ENCODE measurements around the gene SLAMF7. TPM values are rescaled to one million over a fixed set of nuclear protein-coding genes. Genes with fewer than 3 reads are reported as not detected.

The SLAMF7 gene
- total RNA-seq, 2 donors from 2014 or later = 70.9 to 112 TPM

DNA sequence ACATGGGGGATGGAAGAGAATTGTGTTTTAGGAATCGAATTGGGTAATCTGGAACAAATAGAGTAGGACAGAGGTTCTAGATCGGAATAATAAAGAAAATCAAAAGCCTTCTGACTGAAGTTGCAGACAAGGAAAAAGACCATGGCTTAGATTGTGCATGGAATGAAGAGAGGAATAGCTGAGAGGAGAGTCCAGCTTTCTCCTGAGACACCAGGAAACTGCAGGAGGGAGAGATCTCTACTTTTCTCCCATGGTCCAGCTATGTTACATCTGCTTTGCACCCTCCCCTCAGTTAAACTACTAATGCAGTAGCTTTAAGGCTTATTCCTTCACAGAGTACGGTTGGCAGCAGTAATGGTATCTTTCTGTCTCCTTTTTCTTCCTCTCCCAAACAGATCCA, 13.4 kb downstream of the SLAMF7 start:
- DNase-seq (ENCODE audit: low spot score in 2 of 2) (no peak), ATAC-seq (no peak)
- peak overlapping the region; percentile 66 to 84 for H3K27ac Mint-ChIP-seq
- peaks cover 52 to 78% of the 10 kb centered on the region in 2 donors for H3K36me3 Mint-ChIP-seq
- H3K9me3 Mint-ChIP-seq = peaks cover 8 to 19% of the 10 kb centered on the region in 2 donors

DNA sequence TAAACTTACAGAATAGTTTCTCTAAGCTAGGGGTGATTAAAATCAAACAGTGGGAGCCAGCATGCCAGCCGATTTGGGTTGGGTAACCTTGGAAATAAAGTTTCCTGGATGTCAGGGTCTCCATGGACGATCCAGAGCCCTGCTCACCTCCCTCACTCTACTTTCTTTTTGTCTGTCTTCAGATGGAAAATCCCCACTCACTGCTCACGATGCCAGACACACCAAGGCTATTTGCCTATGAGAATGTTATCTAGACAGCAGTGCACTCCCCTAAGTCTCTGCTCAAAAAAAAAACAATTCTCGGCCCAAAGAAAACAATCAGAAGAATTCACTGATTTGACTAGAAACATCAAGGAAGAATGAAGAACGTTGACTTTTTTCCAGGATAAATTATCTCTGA, 13.9 kb downstream of the SLAMF7 start:
- peaks cover 8 to 19% of the 10 kb centered on the region in 2 donors for H3K9me3 Mint-ChIP-seq
- H3K27ac Mint-ChIP-seq = peak overlapping the region in 1 of 2 donors; percentile 66
- ATAC-seq = no peak
- DNase-seq (ENCODE audit: low spot score in 2 of 2) = no peak
- peaks cover 49 to 78% of the 10 kb centered on the region in 2 donors for H3K36me3 Mint-ChIP-seq

DNA sequence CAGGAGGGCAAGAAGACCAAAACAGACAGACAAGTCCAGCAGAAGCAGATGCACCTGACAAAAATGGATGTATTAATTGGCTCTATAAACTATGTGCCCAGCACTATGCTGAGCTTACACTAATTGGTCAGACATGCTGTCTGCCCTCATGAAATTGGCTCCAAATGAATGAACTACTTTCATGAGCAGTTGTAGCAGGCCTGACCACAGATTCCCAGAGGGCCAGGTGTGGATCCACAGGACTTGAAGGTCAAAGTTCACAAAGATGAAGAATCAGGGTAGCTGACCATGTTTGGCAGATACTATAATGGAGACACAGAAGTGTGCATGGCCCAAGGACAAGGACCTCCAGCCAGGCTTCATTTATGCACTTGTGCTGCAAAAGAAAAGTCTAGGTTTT, 14.5 kb downstream of the SLAMF7 start:
- no peak for ATAC-seq
- no peak overlapping the region for H3K27ac Mint-ChIP-seq

DNA sequence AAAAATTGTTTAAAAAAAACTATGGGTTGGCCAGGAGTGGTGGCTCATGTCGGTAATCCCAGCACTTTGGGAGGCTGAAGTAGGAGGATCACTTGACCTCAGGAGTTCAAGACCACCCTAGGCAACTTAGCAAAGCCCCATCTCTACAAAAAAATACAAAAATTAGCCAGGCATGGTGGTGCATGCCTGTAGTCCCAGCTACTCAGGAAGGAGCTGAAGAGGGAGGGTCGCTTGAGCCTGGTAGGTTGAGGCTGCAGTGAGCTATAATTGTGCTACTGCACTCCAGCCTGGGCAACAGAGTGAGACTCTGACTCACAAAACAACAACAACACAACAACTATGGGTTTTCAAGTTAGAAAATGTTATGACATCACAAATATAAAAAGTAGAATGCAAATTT, 16.4 kb downstream of the SLAMF7 start:
- peak overlapping the region; percentile 22 to 42 for H3K27ac Mint-ChIP-seq
- ATAC-seq (no peak), DNase-seq (ENCODE audit: low spot score in 2 of 2) (no peak)
- H3K9me3 Mint-ChIP-seq = peaks cover 9 to 22% of the 10 kb centered on the region in 2 donors
- H3K36me3 Mint-ChIP-seq = peaks cover 31 to 59% of the 10 kb centered on the region in 2 donors

More for the DNA sequence above, 14.5 kb downstream of the SLAMF7 start:
- Mint-ChIP-seq H3K36me3 (peaks cover 43 to 73% of the 10 kb centered on the region in 2 donors), H3K9me3 (peaks cover 8 to 19% of the 10 kb centered on the region in 2 donors)
- no peak for DNase-seq (ENCODE audit: low spot score in 2 of 2)

DNA sequence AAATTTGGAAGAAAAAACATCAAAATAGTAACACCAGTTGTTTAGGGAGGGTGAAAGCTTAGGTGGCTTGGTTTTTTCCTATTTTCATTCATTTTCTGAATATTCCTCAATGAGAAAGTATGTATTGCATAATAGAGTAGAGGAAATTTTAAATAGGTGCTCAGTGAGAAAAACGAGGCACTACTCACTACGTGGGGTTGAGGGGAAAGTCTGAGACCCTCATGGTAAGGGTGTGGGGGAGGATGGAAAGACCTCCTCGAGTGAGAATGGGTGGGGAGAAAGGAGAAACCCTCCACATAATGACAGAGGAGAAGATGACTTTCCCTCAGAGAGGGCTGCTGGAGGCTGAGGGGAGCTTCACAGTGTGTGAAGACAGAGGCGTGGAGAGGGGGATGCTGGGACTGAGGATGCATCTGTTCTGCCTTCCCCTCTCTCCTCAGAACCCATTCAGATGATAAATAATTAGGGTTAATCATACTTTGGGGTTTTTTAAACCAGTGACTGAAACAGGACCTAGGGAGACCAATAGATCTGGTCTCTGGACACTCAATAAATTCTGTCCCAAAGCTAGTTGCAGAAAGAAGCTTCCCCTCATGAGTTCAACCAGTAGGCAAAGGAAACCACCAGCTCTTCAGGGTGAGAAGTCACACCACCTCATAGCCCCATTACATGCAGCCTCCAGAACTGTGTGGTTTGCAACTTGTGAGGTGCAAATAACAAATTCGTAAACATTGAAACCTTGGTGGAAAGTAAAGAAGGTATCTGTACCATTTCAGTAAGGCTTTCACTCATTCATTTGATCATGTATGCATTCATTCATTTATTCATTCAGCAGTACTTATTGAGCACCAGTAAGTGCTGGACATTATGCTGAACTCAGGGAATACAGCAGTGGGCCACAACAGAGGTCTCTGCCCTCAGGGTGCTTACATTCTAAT, 17.1 kb downstream of the SLAMF7 start:
- Mint-ChIP-seq H3K27ac (peak overlapping the region; percentile 22 to 42), H3K9me3 (peaks cover 11 to 26% of the 10 kb centered on the region in 2 donors)

DNA sequence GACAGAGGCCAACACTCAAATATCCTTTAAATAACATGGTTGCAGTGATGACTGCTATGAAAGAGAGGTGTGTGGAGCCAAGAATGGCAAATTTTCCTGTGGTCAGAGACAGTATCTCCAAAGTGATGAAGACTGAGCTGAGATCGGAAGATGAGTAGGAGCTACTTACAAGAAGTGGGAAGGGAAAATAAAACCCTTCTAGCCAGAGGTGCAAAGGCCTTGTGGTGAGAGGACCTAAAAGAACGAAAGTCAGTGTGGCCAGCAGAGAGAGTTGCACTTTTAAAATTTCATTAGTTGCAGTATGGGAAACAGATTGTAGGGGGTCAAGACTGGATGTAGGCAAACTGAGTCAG, 17.8 kb downstream of the SLAMF7 start:
- H3K36me3 Mint-ChIP-seq = peaks cover 19 to 52% of the 10 kb centered on the region in 2 donors
- DNase-seq (ENCODE audit: low spot score in 2 of 2) = no peak
- H3K9me3 Mint-ChIP-seq = peaks cover 17 to 32% of the 10 kb centered on the region in 2 donors
- peak in 1 of 2 donors; percentile 55 for ATAC-seq
- peak overlapping the region in 1 of 2 donors; percentile 42 for H3K27ac Mint-ChIP-seq

More for the DNA sequence above, 17.1 kb downstream of the SLAMF7 start:
- DNase-seq (ENCODE audit: low spot score in 2 of 2) = no peak
- H3K36me3 Mint-ChIP-seq = peaks cover 24 to 52% of the 10 kb centered on the region in 2 donors
- ATAC-seq = peak; percentile 46 to 65

DNA sequence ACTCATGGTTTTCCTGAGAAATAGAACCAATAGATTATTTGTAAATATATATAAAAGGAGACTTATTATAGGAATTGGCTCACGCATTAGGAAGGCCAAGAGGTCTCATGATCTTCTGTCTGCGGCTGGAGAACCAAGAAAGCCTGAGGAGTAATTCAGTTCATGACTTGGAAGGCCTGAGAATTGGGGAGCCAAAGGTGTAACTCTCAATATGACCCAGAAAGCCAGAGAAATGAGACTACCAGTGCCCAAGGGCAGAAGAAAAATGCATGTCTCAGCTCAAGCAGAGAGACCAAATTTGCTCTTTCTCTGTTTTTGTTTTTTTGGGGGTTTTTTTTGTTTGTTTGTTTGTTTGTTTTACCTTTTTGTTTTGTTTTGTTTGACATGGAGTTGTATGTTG, 19.5 kb downstream of the SLAMF7 start:
- Mint-ChIP-seq H3K9me3 (peaks cover 18 to 33% of the 10 kb centered on the region in 2 donors), H3K36me3 (peaks cover 2 to 37% of the 10 kb centered on the region in 2 donors), H3K27ac (no peak overlapping the region)
- DNase-seq (ENCODE audit: low spot score in 2 of 2) (no peak), ATAC-seq (peak in 1 of 2 donors; percentile 54)

DNA sequence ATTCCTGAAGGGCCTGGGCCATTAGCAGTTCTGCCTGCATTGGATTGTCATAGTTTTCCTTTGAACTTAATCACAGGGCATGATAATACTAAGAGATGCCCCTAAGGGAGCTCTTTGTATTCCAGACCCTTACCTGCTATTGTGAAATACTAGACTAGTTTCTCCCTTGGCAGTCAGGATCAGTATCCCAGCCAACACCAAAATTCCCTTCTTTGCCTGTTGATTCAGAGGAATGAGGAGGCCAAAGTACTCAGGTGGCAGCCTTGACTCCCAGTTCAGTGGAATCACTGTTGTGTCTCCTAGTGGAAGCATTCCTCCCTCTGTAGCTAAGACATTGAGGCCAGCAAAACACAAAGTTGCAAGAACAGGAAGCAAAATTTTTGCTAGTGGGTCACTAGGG, 20.7 kb downstream of the SLAMF7 start:
- Mint-ChIP-seq H3K36me3 (peaks cover 0 to 25% of the 10 kb centered on the region in 2 donors), H3K27ac (no peak overlapping the region), H3K9me3 (peaks cover 18 to 29% of the 10 kb centered on the region in 2 donors)
- no peak for ATAC-seq
- DNase-seq (ENCODE audit: low spot score in 2 of 2) = no peak

DNA sequence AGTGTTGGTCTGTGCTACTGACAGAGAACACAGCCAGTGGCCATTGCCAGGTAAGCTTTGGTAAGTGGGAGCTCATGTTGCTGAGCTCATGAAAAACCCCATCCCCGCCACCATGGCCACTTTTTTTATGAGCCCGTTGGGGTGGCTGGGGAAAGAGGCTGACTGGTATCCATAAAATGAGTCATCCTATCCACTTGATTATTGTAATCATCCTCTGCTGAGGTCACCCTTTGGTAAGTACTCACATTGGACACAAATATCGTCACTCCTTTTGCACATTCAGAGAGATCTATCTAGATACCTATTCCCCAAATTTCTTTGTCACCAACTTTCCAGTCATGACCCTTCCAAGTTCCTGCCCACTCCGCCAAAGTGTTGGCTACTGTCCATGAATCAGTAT, 22.0 kb downstream of the SLAMF7 start:
- DNase-seq (ENCODE audit: low spot score in 2 of 2) (no peak), ATAC-seq (peak in 1 of 2 donors; percentile 24)
- no peak overlapping the region for H3K27ac Mint-ChIP-seq
- H3K9me3 Mint-ChIP-seq = peaks cover 18 to 25% of the 10 kb centered on the region in 2 donors
- peaks cover 0 to 25% of the 10 kb centered on the region in 2 donors for H3K36me3 Mint-ChIP-seq

DNA sequence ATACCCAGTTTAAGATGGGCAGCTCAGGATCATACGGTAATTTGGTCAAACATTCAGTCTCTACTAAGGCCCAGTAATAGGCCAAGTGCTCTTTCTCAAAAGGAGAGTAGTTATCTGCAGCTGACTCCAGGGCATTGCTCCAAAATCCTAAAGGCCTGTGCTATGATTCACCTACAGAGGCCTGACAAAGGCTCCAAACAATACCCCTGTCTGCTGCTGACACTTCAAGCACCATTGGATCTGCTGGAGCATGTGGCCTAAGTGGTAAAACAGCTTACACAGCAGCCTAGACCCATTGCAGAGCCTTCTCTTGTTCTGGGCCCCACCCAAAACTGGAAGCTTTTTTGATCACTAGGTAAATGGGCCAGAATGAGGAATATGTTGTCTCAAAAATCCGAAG, 22.8 kb downstream of the SLAMF7 start:
- no peak overlapping the region for H3K27ac Mint-ChIP-seq
- peaks cover 17 to 21% of the 10 kb centered on the region in 2 donors for H3K9me3 Mint-ChIP-seq
- DNase-seq (ENCODE audit: low spot score in 2 of 2) (no peak), ATAC-seq (no peak)
- H3K36me3 Mint-ChIP-seq = peaks cover 5 to 22% of the 10 kb centered on the region in 2 donors

DNA sequence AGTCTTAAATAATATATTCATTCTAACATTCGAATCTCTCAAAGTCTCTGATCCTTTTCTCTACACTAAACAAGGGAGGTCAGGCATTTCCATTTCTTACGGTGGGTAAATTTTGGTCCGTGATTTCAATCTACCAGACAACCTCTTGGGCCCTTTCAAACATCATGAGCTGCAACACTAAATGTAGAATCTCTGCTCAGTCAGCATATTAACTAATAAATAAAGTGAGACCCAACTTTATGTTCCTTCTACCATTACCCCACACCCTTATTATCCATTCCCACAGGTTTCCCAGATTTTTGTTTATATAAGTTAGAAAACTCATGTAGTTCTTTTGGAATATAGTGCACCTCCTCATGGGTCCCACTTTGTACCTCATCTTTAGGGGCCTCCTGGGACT, 24.9 kb downstream of the SLAMF7 start:
- ATAC-seq = no peak
- no peak for DNase-seq (ENCODE audit: low spot score in 2 of 2)
- no peak overlapping the region for H3K27ac Mint-ChIP-seq
- H3K36me3 Mint-ChIP-seq = peaks cover 5 to 20% of the 10 kb centered on the region in 2 donors
- H3K9me3 Mint-ChIP-seq = peaks cover 15 to 16% of the 10 kb centered on the region in 2 donors

DNA sequence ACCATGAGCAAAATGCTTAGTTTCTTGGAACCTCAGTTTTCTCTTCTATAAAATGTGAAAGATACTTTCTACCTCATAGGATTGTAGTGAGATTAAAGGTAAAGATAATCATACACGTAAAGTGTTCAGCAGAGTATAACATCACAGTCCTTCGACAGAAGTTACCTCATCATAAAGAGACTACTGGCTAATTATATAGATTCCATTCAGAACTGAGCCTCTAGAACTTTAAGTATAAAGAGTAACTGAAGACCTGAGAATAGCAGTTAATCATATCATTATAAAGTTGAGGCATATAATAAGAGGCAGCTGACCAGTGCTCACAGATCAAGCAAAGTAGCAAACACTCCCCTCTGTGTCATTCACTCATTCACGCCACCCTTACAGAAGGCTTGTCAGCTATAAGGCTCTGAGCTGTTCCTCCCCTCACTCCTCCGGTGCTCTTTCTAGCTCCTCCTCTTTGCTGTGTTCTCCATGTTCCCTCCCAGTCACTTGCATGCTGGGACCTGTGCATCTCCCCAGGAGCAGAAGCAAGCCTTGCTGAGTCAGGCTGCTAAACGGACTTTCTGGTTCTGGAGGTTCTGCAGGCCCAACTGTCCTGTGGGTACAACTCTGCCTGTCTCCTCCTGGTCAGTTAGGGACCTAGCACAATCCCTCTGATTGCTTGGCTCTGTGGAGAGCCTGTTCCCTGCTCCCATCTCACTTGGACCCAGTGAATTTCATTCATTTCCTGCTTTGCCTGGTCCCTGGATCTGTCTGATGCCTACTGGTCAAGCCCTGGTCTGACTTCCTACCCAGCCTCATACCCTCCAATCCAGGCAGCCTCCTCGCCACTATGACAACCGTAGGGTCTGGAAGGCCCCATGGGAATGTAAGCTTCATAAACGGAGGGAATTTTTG, 28.6 kb downstream of the SLAMF7 start:
- DNase-seq (ENCODE audit: low spot score in 2 of 2) = peak; percentile 36 to 67
- Mint-ChIP-seq H3K27ac (peak overlapping the region; percentile 97 to 99), H3K36me3 (peaks cover 5 to 21% of the 10 kb centered on the region in 2 donors), H3K9me3 (peaks cover 3 to 11% of the 10 kb centered on the region in 2 donors)
- peak; percentile 79 to 85 for ATAC-seq

DNA sequence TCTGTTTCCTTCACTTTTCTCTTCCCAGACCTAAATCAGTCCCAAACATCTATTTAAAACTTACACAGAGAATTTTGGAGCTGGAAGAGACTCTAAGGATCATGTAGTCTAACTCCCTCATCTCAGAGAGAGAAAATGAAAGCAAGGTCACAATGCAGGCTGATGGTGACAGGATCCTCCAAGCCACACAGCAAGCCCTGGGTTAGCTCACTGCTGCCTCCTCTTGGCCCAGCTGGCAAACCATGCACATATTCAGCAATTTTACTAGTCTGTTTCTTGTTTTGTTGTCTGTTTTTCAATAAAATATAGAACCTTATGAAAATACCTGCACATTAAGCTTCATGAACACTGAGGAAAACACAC, 29.2 kb downstream of the SLAMF7 start:
- ATAC-seq = peak; percentile 73 to 82
- DNase-seq (ENCODE audit: low spot score in 2 of 2) = peak; percentile 81 to 84
- Mint-ChIP-seq H3K36me3 (peaks cover 5 to 21% of the 10 kb centered on the region in 2 donors), H3K9me3 (peaks cover 3 to 11% of the 10 kb centered on the region in 2 donors), H3K27ac (peak overlapping the region; percentile 97 to 99)

DNA sequence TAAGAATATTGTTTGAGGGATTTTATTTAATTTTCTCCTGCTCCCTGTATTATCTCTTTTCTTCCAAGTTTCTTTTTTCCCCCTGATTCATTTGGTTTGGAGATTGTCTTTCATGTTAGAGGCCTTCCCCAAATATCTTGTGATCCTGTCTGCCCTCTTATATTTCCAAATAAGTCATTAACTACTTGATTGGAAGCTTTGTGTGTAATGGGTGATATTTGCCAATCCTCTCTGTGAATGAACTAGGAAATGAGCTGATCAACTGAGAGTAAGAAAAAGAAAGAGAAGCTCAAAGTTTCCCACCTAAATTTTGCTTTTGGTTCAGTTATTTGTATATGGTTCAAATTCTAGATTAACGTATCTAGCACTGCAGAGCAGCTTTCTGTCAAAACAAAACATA, 33.3 kb downstream of the SLAMF7 start:
- ATAC-seq (no peak), DNase-seq (ENCODE audit: low spot score in 2 of 2) (no peak)
- peaks cover 0 to 7% of the 10 kb centered on the region in 2 donors for H3K9me3 Mint-ChIP-seq
- peak overlapping the region; percentile 1 to 31 for H3K27ac Mint-ChIP-seq
- peaks cover 0 to 9% of the 10 kb centered on the region in 2 donors for H3K36me3 Mint-ChIP-seq

DNA sequence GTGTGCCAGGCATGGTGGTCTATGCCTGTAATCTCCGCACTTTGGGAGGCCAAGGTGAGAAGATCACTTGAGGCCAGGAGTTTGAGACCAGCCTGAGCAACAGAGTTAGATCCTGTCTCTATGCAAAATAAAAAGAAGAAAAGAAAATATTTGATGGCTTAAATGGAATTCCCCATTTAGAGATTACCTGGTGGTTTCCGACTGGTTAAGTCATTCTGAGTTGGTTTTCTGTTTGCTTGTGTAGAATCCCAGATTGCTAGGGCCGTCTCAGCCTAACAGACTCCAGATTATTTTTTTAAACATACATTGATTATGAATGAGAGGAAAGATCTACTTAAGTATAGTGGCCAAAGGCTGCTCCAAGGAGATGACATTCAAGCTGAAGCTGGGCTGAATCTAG, 34.0 kb downstream of the SLAMF7 start:
- DNase-seq (ENCODE audit: low spot score in 2 of 2) (no peak), ATAC-seq (no peak)
- H3K9me3 Mint-ChIP-seq = peaks cover 0 to 7% of the 10 kb centered on the region in 2 donors
- H3K36me3 Mint-ChIP-seq = peaks cover 0 to 9% of the 10 kb centered on the region in 2 donors
- H3K27ac Mint-ChIP-seq = no peak overlapping the region

DNA sequence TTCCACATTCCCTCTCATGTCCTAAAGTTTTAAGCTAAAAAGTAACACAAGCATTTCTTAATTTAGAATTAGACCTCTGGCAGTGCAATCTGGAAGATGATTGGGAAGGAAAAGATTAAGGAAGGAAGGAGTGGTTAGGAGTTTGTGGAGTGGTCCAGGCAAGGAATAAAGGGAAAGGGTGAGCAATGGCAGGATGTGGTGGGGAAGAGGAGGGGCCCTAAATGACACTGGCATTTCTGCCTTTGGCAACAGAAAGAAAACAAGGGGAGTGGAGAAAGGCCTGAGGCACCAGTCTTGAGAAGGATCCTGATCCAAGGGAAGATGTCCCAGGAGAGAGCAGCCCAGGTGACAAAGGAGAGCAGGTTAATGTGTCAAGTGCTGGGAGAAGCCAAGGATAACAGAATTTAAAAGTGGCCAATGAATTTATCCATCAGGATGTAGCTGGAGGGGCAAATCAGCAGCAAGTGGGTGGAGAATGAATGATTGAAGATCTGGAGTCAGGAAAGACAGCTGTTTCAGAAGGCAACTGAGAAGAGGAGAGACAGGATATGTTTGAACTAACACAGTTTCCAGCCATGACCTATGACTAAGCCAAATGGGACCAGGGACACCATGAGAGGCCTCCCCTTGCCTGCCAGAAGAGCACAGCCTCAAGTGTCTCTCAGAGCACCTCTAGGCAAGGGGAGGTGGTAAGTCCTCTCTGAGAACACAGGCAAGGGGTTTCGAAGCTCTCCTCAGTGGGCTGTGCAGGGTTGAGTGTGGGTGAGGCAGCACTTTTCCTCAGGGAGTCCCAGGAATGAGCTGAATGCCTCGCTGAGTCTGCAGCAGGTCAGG, 36.1 kb downstream of the SLAMF7 start:
- H3K9me3 Mint-ChIP-seq = peaks cover 0 to 7% of the 10 kb centered on the region in 2 donors
- DNase-seq (ENCODE audit: low spot score in 2 of 2) (no peak), ATAC-seq (peak; percentile 64 to 93)
- H3K27ac Mint-ChIP-seq = peak overlapping the region; percentile 6 to 80
- H3K36me3 Mint-ChIP-seq = peaks cover 0 to 9% of the 10 kb centered on the region in 2 donors
